ENCODE measurements around the gene RPRD1B.

The RPRD1B gene

GRCh38 chr20:38054647-38055046, 21.1 kb downstream of the RPRD1B start:
- TF ChIP-seq PAX5 (IDR thresholded peaks at IDR 0.05; ENCODE audit: insufficient read depth, low read length, severe bottlenecking) (no peak), POLR2A (IDR thresholded peaks at IDR 0.05; ENCODE audit: low read depth, low read length) (no peak)
- FAIRE-seq (no peak), DNase-seq (ENCODE audit: insufficient read length, low spot score) (no peak)

DNA sequence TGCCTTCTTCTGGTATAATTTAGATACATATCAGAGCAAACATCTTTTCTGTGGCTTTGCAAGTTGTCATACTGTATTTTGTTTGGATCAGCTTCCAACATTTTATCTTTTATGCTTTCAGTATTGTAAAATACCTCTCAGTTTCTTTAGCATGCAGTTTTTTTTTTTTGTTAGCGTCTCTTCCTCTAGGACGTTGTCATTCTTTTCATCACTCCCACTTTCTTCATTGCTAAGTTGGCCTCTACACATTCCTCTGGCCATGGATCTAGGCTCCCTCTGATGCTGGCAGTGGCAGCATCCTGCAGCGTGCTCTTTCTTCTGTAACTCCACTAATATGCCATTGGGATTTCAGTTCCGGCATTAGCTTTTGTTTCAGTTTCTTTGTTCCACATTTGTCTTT, 21.7 kb downstream of the RPRD1B start:
- TF ChIP-seq POU2F2 (IDR thresholded peaks at IDR 0.05; ENCODE audit: low read depth, low read length) (no peak), POLR2AphosphoS5 (IDR thresholded peaks at IDR 0.05; ENCODE audit: low read depth, low read length) (no peak), SPI1 (IDR thresholded peaks at IDR 0.05; ENCODE audit: low read depth, low read length) (no peak), POLR2A (IDR thresholded peaks at IDR 0.05; ENCODE audit: low read depth, low read length) (no peak), TAF1 (IDR thresholded peaks at IDR 0.05; ENCODE audit: low read depth, low read length) (no peak), PAX5 (IDR thresholded peaks at IDR 0.05; ENCODE audit: insufficient read depth, low read length, severe bottlenecking) (no peak)

GRCh38 chr20:38055848-38056247, 22.3 kb downstream of the RPRD1B start:
- TF ChIP-seq TAF1 (IDR thresholded peaks at IDR 0.05; ENCODE audit: low read depth, low read length) = no peak
- peak; percentile 48 for TF ChIP-seq SPI1 (IDR thresholded peaks at IDR 0.05; ENCODE audit: low read depth, low read length)
- DNase-seq (ENCODE audit: insufficient read length, low spot score) = no peak
- no peak for FAIRE-seq

More for the DNA sequence above, 21.7 kb downstream of the RPRD1B start:
- DNase-seq (ENCODE audit: insufficient read length, low spot score) (no peak), FAIRE-seq (no peak)

DNA sequence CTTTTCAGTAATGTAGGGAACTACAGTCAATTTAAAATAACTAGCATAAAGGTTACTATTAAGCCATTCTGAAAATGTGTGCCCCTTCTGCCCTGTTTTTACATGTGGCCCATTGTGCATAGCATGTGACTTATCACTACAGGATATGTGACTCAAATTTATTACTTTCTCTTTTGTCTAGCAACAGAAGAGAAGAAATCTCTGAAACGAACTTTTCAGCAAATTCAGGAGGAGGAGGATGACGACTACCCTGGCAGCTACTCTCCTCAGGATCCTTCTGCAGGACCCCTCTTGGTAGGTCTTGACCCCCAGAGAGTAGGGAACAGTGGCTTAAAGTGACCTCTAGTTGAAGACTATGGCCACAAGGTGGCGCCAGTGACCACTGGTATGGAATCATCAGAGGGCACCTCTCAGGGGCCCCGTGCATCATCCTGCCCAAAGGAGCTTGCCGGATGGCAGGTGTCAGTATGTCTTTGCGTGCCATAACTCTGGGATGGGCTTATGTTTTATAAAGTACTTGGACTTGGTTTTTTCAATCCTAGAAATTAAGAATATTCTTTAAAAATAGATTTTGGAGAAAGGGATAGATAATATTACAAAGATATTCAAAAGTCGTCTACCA, 23.9 kb downstream of the RPRD1B start:
- TF ChIP-seq POU2F2 (IDR thresholded peaks at IDR 0.05; ENCODE audit: low read depth, low read length) (peak; percentile 14; the same call in 1 of the 2 replicates), SPI1 (IDR thresholded peaks at IDR 0.05; ENCODE audit: low read depth, low read length) (no peak)
- DNase-seq (ENCODE audit: insufficient read length, low spot score) = peak; percentile 23
- peak; percentile 84 for FAIRE-seq

DNA sequence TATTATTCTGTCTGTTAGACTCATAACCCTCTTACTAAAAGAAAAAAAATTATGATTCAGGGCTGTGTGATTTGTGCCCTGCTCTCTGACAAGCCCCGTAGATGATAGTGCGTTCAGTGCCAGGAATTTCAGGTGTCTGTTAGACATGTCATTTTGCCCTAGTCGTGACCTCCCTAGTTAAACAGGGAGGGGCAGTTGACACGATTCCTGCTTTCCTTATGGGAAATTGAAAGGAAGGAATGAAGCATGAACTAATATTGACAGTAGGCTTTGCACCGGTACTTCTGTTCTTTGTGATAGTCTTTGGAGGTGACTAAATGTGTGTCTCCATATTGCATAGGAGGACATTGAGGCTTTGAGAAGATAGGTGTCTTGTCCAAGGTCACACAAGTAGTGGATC, 26.3 kb downstream of the RPRD1B start:
- DNase-seq (ENCODE audit: insufficient read length, low spot score) (no peak), FAIRE-seq (no peak)
- no peak for TF ChIP-seq POLR2A (IDR thresholded peaks at IDR 0.05; ENCODE audit: low read depth, low read length)
- TF ChIP-seq POU2F2 (IDR thresholded peaks at IDR 0.05; ENCODE audit: low read depth, low read length) = no peak
- no peak for TF ChIP-seq PAX5 (IDR thresholded peaks at IDR 0.05; ENCODE audit: insufficient read depth, low read length, severe bottlenecking)
- no peak for TF ChIP-seq POLR2AphosphoS5 (IDR thresholded peaks at IDR 0.05; ENCODE audit: low read depth, low read length)
- TF ChIP-seq SPI1 (IDR thresholded peaks at IDR 0.05; ENCODE audit: low read depth, low read length) = no peak
- no peak for TF ChIP-seq TAF1 (IDR thresholded peaks at IDR 0.05; ENCODE audit: low read depth, low read length)

DNA sequence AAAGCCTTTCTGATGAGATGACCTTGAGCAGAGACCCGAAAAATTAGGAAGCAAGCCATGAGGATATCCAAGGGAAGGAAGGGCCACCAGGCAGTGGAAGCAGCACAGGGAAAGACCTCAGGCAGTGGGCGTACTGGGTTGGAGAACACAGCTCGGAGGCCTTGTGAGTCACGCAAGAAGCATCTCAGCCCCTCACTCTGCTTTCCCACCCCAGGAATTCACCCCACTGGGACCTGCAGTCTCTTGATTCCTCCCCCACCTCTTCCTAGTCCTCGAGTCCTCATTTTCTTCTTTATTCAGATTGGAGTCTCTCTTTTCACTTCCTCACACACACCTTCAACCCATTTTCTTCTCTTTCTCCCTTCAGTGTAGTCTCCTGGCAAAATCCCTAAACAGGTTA, 27.0 kb downstream of the RPRD1B start:
- DNase-seq (ENCODE audit: insufficient read length, low spot score) (no peak), FAIRE-seq (no peak)
- TF ChIP-seq SPI1 (IDR thresholded peaks at IDR 0.05; ENCODE audit: low read depth, low read length) = peak; percentile 59
- no peak for TF ChIP-seq PAX5 (IDR thresholded peaks at IDR 0.05; ENCODE audit: insufficient read depth, low read length, severe bottlenecking)

DNA sequence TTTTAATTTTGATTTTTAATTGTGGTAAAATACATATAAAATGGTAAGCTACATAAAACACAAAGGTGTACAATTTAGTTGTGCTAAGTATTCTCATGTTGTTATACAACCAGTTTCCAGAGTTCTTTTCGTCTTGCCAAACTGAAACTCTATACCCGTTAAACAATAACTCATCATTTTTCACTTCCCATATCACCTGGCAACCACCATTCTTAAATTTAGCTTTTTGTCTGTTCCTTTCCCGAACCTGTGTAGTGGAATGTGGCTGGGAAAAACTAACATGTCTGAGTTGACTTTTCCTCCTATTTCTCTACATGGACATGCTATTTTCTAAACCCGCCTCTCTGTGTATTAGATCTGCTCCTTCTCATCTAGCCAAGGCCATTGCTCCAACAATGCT, 27.6 kb downstream of the RPRD1B start:
- TF ChIP-seq TAF1 (IDR thresholded peaks at IDR 0.05; ENCODE audit: low read depth, low read length) (no peak), POLR2A (IDR thresholded peaks at IDR 0.05; ENCODE audit: low read depth, low read length) (no peak), POLR2AphosphoS5 (IDR thresholded peaks at IDR 0.05; ENCODE audit: low read depth, low read length) (no peak), POU2F2 (IDR thresholded peaks at IDR 0.05; ENCODE audit: low read depth, low read length) (no peak), PAX5 (IDR thresholded peaks at IDR 0.05; ENCODE audit: insufficient read depth, low read length, severe bottlenecking) (no peak), SPI1 (IDR thresholded peaks at IDR 0.05; ENCODE audit: low read depth, low read length) (peak; percentile 80)
- FAIRE-seq (peak; percentile 20), DNase-seq (ENCODE audit: insufficient read length, low spot score) (no peak)

GRCh38 chr20:38062890-38063289, 29.3 kb downstream of the RPRD1B start:
- TF ChIP-seq POLR2AphosphoS5 (IDR thresholded peaks at IDR 0.05; ENCODE audit: low read depth, low read length) = no peak
- no peak for TF ChIP-seq POLR2A (IDR thresholded peaks at IDR 0.05; ENCODE audit: low read depth, low read length)
- TF ChIP-seq POU2F2 (IDR thresholded peaks at IDR 0.05; ENCODE audit: low read depth, low read length) = no peak
- no peak for TF ChIP-seq PAX5 (IDR thresholded peaks at IDR 0.05; ENCODE audit: insufficient read depth, low read length, severe bottlenecking)
- TF ChIP-seq TAF1 (IDR thresholded peaks at IDR 0.05; ENCODE audit: low read depth, low read length) = no peak
- no peak for TF ChIP-seq SPI1 (IDR thresholded peaks at IDR 0.05; ENCODE audit: low read depth, low read length)
- DNase-seq (ENCODE audit: insufficient read length, low spot score) (no peak), FAIRE-seq (no peak)

- TF ChIP-seq POLR2AphosphoS5 (IDR thresholded peaks at IDR 0.05; ENCODE audit: low read depth, low read length) = no peak
- FAIRE-seq (peak; percentile 26), DNase-seq (ENCODE audit: insufficient read length, low spot score) (peak; percentile 25)
These were observed 30.5 kb downstream of the RPRD1B start for GRCh38 chr20:38063911-38064530.

- no peak for FAIRE-seq
- TF ChIP-seq POU2F2 (IDR thresholded peaks at IDR 0.05; ENCODE audit: low read depth, low read length) (no peak), SPI1 (IDR thresholded peaks at IDR 0.05; ENCODE audit: low read depth, low read length) (no peak)
- no peak for DNase-seq (ENCODE audit: insufficient read length, low spot score)
These were observed 32.3 kb downstream of the RPRD1B start for GRCh38 chr20:38065764-38066375.
